ENCODE results near the gene IFT88. TPM values are rescaled to one million over a fixed set of nuclear protein-coding genes. Genes with fewer than 3 reads are reported as not detected.
A peak's percentile ranks its signal among the peaks of the same experiment; 100 is the strongest.

IFT88 gene, protein sequence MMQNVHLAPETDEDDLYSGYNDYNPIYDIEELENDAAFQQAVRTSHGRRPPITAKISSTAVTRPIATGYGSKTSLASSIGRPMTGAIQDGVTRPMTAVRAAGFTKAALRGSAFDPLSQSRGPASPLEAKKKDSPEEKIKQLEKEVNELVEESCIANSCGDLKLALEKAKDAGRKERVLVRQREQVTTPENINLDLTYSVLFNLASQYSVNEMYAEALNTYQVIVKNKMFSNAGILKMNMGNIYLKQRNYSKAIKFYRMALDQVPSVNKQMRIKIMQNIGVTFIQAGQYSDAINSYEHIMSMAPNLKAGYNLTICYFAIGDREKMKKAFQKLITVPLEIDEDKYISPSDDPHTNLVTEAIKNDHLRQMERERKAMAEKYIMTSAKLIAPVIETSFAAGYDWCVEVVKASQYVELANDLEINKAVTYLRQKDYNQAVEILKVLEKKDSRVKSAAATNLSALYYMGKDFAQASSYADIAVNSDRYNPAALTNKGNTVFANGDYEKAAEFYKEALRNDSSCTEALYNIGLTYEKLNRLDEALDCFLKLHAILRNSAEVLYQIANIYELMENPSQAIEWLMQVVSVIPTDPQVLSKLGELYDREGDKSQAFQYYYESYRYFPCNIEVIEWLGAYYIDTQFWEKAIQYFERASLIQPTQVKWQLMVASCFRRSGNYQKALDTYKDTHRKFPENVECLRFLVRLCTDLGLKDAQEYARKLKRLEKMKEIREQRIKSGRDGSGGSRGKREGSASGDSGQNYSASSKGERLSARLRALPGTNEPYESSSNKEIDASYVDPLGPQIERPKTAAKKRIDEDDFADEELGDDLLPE
- 15.3 TPM for total RNA-seq
- long read RNA-seq, transcript IFT88-202 (26 exons, 2,856 nt): major isoform, 8 of 33 reads
- long read RNA-seq, partial matches to known transcripts: 6 of 33 reads
- long read RNA-seq, other reads (novel, unspliced or antisense): 19 of 33 reads

DNA sequence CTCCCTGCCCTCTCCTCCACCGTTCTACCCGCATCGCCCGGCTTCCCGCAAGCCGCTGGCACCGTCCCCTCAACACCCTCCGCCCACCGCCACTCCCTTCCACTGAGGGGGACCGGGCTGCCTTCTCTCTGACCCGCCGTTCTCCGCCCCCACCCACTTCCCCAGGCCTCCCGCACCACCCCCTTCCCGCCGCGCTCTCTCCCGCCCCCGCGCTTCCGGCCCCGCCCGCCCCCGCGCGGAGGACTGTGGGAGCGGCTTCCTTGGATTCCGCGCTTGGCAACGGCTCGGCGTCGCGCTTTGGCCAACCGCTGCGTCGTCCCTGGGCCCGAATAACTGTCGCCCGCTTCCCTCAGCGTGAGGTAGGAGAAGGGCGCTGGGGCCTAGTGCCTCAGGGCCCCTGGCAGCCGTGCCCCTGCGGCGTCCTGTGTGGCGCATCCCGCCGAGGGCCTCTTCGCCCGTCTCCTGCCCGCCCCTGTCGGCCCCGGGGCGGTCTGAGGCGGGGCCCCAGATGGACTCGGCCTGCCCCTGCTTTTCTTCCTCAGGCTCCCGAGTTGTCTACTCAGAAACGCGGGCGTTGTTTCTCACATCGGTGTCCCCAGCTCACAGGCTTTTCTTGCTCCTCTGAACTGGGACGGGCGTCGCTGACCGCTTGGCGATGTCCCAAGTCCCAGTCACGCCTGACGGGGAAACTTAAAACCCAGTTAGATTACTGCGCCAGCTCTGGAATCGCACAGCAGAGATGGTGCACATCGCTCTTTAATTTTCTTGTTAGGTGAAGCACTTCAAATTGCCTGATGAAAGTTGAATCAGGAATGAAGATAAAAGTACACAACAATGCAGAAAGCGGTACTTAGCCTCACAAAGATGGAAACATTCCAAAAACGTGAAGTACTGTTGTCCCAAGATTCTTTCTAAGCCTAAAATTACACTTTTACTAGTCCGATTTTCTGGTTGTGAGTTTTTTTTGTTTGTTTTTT is at the start of gene IFT88:
TSS of gene IFT88 (plus strand) at position 260 of the 977 bp plus-strand sequence. CDS start 7,229 bp downstream, outside the sequence.
- peak within 1 kb of the TSS; percentile 96 for H3K27ac ChIP-seq
- TF ChIP-seq, protein P1, sequence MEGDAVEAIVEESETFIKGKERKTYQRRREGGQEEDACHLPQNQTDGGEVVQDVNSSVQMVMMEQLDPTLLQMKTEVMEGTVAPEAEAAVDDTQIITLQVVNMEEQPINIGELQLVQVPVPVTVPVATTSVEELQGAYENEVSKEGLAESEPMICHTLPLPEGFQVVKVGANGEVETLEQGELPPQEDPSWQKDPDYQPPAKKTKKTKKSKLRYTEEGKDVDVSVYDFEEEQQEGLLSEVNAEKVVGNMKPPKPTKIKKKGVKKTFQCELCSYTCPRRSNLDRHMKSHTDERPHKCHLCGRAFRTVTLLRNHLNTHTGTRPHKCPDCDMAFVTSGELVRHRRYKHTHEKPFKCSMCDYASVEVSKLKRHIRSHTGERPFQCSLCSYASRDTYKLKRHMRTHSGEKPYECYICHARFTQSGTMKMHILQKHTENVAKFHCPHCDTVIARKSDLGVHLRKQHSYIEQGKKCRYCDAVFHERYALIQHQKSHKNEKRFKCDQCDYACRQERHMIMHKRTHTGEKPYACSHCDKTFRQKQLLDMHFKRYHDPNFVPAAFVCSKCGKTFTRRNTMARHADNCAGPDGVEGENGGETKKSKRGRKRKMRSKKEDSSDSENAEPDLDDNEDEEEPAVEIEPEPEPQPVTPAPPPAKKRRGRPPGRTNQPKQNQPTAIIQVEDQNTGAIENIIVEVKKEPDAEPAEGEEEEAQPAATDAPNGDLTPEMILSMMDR (IDR thresholded peaks at IDR 0.05): no peak
- intact Hi-C loops (cut with DNase I): no loop called here
- ATAC-seq (peak; percentile 99), DNase-seq (peak; percentile 93)
- H3K27me3 ChIP-seq (ENCODE audit: low read depth): no peaks in the 10 kb centered on the region
- H3K36me3 ChIP-seq: no peaks in the 10 kb centered on the region
- no peaks in the 10 kb centered on the region for H3K9me3 ChIP-seq
- H3K4me1 ChIP-seq: peaks cover 12% of the 10 kb centered on the region
- H3K4me3 ChIP-seq: peak within 1 kb of the TSS; percentile 88

DNA sequence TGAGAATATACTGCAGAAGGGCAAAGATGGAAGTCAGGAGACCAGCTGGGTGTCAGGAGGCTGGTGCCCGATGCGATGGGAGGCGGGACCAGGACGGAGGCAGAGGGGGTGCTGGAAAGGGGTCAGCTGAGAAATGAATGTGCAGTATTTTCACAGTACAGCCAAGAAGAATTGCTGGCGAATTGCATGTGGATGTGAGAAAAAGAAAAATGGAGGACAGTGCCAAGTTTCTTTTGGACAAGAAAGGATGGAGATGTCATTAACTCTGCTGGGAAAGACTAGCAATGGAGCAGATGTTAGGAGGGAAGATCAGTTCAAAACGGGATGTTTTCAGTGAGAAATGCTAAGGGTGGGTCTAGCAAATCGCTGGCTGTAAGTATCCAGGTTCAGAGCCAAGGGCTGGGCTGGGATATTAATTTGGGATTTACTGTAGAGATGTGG is 48.3 kb upstream of the IFT88 start:
- no peak for DNase-seq
- no peak overlapping the region for H3K27ac ChIP-seq
- no peaks in the 10 kb centered on the region for H3K27me3 ChIP-seq (ENCODE audit: low read depth)
- no peak overlapping the region for H3K4me3 ChIP-seq
- intact Hi-C loops (cut with DNase I): no loop called here
- H3K36me3 ChIP-seq: no peaks in the 10 kb centered on the region
- H3K9me3 ChIP-seq: no peaks in the 10 kb centered on the region
- ATAC-seq: no peak
- TF ChIP-seq, protein P1 (IDR thresholded peaks at IDR 0.05): no peak
- no peaks in the 10 kb centered on the region for H3K4me1 ChIP-seq

DNA sequence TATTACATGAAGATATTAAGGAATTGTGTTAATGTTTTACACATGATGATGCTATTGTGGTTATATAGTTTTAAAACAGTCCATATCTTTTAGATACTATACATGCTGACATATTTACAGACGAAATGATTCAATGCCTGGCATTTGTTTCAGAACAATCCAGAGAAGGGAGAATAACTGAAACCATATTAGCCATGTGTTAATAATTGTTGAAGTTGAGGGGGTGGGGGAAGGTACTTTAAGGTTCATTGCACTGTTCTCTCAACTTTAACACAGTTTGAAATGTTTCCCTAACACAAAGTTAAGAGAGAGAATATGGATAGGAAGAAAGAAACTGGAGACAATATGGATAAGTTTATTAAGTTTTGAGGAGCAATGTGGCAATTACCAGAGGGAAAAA is 47.1 kb upstream of the IFT88 start:
- no peak for ATAC-seq
- Histone ChIP-seq H3K4me1 (peaks cover 4% of the 10 kb centered on the region), H3K4me3 (no peak overlapping the region), H3K27me3 (ENCODE audit: low read depth) (no peaks in the 10 kb centered on the region), H3K9me3 (no peaks in the 10 kb centered on the region), H3K27ac (no peak overlapping the region), H3K36me3 (no peaks in the 10 kb centered on the region)
- intact Hi-C loops (cut with DNase I): no loop called here
- DNase-seq: no peak
- TF ChIP-seq, protein P1 (IDR thresholded peaks at IDR 0.05): no peak

DNA sequence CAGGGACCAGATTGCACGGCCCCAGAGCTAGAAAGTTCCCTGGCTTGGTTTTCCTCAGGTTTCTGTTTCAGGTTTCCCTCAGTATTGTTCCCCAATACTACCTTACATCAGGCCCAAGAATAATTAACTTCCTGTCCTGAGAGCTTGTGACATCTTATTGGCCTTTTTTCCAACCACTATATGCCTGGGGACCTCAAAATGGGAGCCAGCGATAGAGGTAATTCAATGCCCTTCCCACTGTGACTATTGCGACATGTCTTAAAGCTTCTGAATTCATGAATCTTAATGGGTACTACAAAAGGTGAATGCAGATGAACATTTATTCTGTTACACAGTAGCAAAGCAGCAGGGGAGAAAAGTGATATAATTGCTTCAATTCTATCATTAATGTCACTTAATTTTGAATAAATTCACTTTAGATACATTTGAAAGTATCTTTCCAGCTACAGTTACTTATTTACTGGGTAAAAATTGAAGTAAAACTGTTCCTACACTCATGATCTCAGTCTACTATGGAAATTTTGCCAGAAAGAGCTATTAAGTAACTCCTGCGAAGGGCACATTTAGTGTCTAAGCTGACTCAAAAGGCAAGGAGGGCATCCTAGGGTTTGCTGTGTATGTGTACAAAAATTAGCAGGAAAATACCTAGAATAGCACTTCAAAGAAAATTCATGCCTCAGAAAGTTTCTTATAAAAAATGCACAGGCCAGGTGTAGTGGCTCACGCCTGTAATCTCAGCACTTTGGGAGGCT is 45.4 kb upstream of the IFT88 start:
- H3K4me3 ChIP-seq: no peak overlapping the region
- intact Hi-C loops (cut with DNase I): no loop called here
- H3K9me3 ChIP-seq: no peaks in the 10 kb centered on the region
- TF ChIP-seq, protein P1 (IDR thresholded peaks at IDR 0.05): no peak
- no peak for ATAC-seq
- H3K36me3 ChIP-seq: no peaks in the 10 kb centered on the region
- H3K27me3 ChIP-seq (ENCODE audit: low read depth): no peaks in the 10 kb centered on the region
- DNase-seq: no peak
- no peak overlapping the region for H3K27ac ChIP-seq
- peaks cover 13% of the 10 kb centered on the region for H3K4me1 ChIP-seq

All from lower lobe of right lung (tissue), 2 donors.